Keratinocyte (primary cell): ENCODE results near the gene PAFAH2. TPM values are rescaled to one million over a fixed set of nuclear protein-coding genes. Genes with fewer than 3 reads are reported as not detected.

Source experiments
- DNase-seq: peaks from one replicate; pipeline ENCODE4 v3.0.0-alpha.2; 2011; ENCODE audit warnings: low read depth, missing footprints, low spot score
- FAIRE-seq: peaks from 2 replicates; lab custom pipeline; 2011; peaks lifted over from hg19 to GRCh38; lab: Jason Lieb, UNC
- H2AFZ ChIP-seq: 2 replicates; pipeline ENCODE4 v1.6.0; 2012; ENCODE audit warnings: low read length, control low read depth, inconsistent platforms; ENCODE audit not compliant: control insufficient read depth
- H3K27ac ChIP-seq: 2 replicates; pipeline ENCODE4 v1.5.1; 2011; ENCODE audit warnings: low read length; ENCODE audit not compliant: control insufficient read depth, insufficient read depth
- H3K27me3 ChIP-seq: 3 replicates; pipeline ENCODE4 v1.6.0; 2011; ENCODE audit warnings: low read length; ENCODE audit not compliant: control insufficient read depth, insufficient read depth; ENCODE audit errors: extremely low read depth
- H3K36me3 ChIP-seq, 2 experiments: 2 replicates in 1 of 2; 3 replicates in 1 of 2; pipeline ENCODE4 v1.5.1; 2011; ENCODE audit warnings: low read length in 2 of 2, mild to moderate bottlenecking in 1 of 2; ENCODE audit not compliant: control insufficient read depth in 2 of 2, insufficient read depth in 2 of 2; ENCODE audit errors: extremely low read depth in 1 of 2
- H3K4me1 ChIP-seq: 3 replicates; pipeline ENCODE4 v1.5.1; 2011; ENCODE audit warnings: low read length; ENCODE audit not compliant: control insufficient read depth, insufficient read depth; ENCODE audit errors: extremely low read depth
- H3K4me2 ChIP-seq: 3 replicates; pipeline ENCODE4 v1.6.0; 2011; ENCODE audit warnings: low read depth, low read length; ENCODE audit not compliant: control insufficient read depth, insufficient read depth; ENCODE audit errors: extremely low read depth
- H3K4me3 ChIP-seq, 3 experiments: fragments of 200-600 bp in 1 of 3; sonication (generic) in 1 of 3; 2 replicates in 2 of 3; 3 replicates in 1 of 3; pipeline ENCODE4 v1.5.1; 2011 to 2016; ENCODE audit warnings: low read length in 3 of 3, mild to moderate bottlenecking in 3 of 3, control low read depth in 2 of 3, inconsistent platforms in 1 of 3, low read depth in 1 of 3, mixed read lengths in 1 of 3, mixed run types in 1 of 3, moderate library complexity in 1 of 3; ENCODE audit not compliant: control insufficient read depth in 2 of 3, insufficient read depth in 2 of 3; ENCODE audit errors: extremely low read depth in 1 of 3
- H3K79me2 ChIP-seq: 2 replicates; pipeline ENCODE4 v1.6.0; 2012; ENCODE audit warnings: low read length; ENCODE audit not compliant: control insufficient read depth, insufficient read depth
- H3K9ac ChIP-seq: 3 replicates; pipeline ENCODE4 v1.6.0; 2011; ENCODE audit warnings: low read length; ENCODE audit not compliant: control insufficient read depth, insufficient read depth; ENCODE audit errors: extremely low read depth
- H3K9me1 ChIP-seq: 3 replicates; pipeline ENCODE4 v1.6.0; 2011; ENCODE audit warnings: low read length; ENCODE audit not compliant: control insufficient read depth, insufficient read depth; ENCODE audit errors: extremely low read depth
- H3K9me3 ChIP-seq: 2 replicates; pipeline ENCODE4 v1.5.1; 2012; ENCODE audit warnings: low read depth, low read length; ENCODE audit not compliant: control insufficient read depth
- H4K20me1 ChIP-seq: 3 replicates; pipeline ENCODE4 v1.6.0; 2011; ENCODE audit warnings: low read length; ENCODE audit not compliant: control insufficient read depth, insufficient read depth; ENCODE audit errors: extremely low read depth
- EZH2 ChIP-seq: IDR thresholded peaks from one replicate; pipeline ENCODE4 v1.6.1; 2012; ENCODE audit warnings: inconsistent platforms, mild to moderate bottlenecking, low read length, moderate library complexity
- dilution Hi-C: fragments of 300-500 bp; cut with MboI; formaldehyde crosslinking; loops from one replicate; pipeline ENCODE4 v1.7.0; 2020; ENCODE audit warnings: low sequenced_read_pairs; ENCODE audit not compliant: extremely low pct_ligation_motif_present
- polyA plus RNA-seq, 5 experiments: library from polyadenylated mRNA; depleted of rRNA in 3 of 5; stranded (reverse) in 3 of 5; stranded (forward) in 1 of 5; unstranded in 1 of 5; fragments of >200 nt; gene quantifications; 1 replicate in 1 of 5; 2 replicates in 3 of 5; 3 replicates in 1 of 5; pipeline versions ENCODE4 v1.2.1 to v1.2.3, GENCODE V29; 2011 to 2012; ENCODE audit warnings: missing spikeins in 2 of 5, low read depth in 1 of 5, low replicate concordance in 1 of 5
- TF ChIP-seq, protein P1 (sequence below), 3 experiments: IDR thresholded peaks in 1 of 3; conservative IDR thresholded peaks in 1 of 3; optimal IDR thresholded peaks in 1 of 3; 2 replicates in 2 of 3; 3 replicates in 1 of 3; pipeline versions ENCODE3 to v1.5.1; 2011; ENCODE audit warnings: low read length in 3 of 3, mild to moderate bottlenecking in 3 of 3, moderate library complexity in 2 of 3, control low read depth in 1 of 3, inconsistent platforms in 1 of 3; ENCODE audit not compliant: insufficient read depth in 2 of 3; ENCODE audit errors: extremely low read depth in 1 of 3

Gene PAFAH2
- polyA plus RNA-seq, 1 donor (not counting 4 experiments of a cell fraction or from before 2014, with no cell fraction given) = 15.5 TPM

DNA sequence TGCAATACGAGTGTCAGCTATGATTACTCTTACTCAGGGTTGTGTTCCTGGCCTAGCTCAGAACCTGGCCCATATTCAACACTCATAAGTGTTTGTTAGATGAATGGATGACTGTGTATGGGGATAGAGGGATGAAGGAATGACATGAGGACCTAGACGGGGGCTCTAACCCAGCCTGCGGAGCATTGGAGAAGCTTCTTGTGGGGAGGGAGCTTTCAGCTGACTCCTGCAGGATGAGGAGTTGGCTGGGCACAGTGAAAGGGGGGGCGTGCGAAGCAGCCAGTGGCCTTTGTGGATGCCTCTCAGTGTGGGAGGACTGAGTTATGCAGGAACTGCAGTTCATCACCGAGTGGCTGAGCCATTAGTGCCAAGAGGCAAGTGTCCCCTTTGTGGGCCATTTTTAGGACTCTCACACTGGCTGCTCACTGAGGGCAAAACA lies 22.5 kb upstream of the PAFAH2 start:
- peaks cover 13% of the 10 kb centered on the region for H3K4me1 ChIP-seq
- no peaks in the 10 kb centered on the region for H3K9me3 ChIP-seq
- H3K9me1 ChIP-seq = no peaks in the 10 kb centered on the region
- H3K79me2 ChIP-seq = no peaks in the 10 kb centered on the region
- H4K20me1 ChIP-seq = no peaks in the 10 kb centered on the region
- FAIRE-seq (no peak), DNase-seq (no peak)
- H3K4me3 ChIP-seq = no peak overlapping the region
- TF ChIP-seq, protein P1, sequence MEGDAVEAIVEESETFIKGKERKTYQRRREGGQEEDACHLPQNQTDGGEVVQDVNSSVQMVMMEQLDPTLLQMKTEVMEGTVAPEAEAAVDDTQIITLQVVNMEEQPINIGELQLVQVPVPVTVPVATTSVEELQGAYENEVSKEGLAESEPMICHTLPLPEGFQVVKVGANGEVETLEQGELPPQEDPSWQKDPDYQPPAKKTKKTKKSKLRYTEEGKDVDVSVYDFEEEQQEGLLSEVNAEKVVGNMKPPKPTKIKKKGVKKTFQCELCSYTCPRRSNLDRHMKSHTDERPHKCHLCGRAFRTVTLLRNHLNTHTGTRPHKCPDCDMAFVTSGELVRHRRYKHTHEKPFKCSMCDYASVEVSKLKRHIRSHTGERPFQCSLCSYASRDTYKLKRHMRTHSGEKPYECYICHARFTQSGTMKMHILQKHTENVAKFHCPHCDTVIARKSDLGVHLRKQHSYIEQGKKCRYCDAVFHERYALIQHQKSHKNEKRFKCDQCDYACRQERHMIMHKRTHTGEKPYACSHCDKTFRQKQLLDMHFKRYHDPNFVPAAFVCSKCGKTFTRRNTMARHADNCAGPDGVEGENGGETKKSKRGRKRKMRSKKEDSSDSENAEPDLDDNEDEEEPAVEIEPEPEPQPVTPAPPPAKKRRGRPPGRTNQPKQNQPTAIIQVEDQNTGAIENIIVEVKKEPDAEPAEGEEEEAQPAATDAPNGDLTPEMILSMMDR (optimal IDR thresholded peaks at IDR 0.05 in 1 of 3, IDR thresholded peaks at IDR 0.05 in 1 of 3, conservative IDR thresholded peaks at IDR 0.05 in 1 of 3; ENCODE audit: extremely low read depth in 1 of 3, insufficient read depth in 2 of 3, low read length in 3 of 3) = no peak
- no peak for TF ChIP-seq EZH2
- no peak overlapping the region for H3K4me2 ChIP-seq
- H3K27me3 ChIP-seq = no peaks in the 10 kb centered on the region
- dilution Hi-C loops = no loop called here
- no peak overlapping the region for H3K27ac ChIP-seq
- H3K9ac ChIP-seq = no peak overlapping the region
- H2AFZ ChIP-seq = no peak overlapping the region
- no peaks in the 10 kb centered on the region for H3K36me3 ChIP-seq

DNA sequence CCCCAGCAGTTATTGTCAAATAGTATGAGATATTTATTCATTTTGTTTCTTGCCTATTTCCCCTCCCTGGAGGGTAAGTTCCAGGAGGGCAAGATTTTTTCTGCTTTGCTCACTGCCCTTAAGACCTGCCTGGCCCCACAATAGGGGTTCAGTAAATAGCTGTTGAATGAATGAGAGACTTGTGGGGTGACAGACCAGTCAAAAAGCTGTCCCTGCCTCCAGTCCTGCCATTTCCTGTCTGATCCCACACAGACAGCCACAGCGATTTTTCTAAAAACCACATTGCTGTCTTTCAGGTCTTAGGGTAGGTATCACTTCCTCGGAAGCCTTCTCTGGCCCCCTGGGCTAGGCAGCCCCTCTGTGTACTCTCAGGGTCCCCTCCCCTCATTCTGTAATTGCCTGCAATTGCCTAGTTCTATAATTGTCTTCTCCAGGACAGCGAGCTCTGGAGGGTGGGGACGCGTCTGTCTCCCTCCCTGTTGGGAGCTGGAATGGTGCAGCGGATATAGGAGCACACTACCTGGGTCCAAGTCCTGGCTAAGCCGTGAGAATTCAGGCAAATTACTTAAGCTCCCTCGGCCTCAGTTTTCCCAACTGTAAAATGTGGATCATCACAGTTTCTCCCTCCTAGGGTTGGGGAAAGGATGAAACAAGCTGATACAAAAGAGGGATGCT lies 21.9 kb upstream of the PAFAH2 start:
- H3K9me3 ChIP-seq = no peaks in the 10 kb centered on the region
- TF ChIP-seq EZH2 = no peak
- TF ChIP-seq, protein P1 (optimal IDR thresholded peaks at IDR 0.05 in 1 of 3, IDR thresholded peaks at IDR 0.05 in 1 of 3, conservative IDR thresholded peaks at IDR 0.05 in 1 of 3; ENCODE audit: extremely low read depth in 1 of 3, insufficient read depth in 2 of 3, low read length in 3 of 3) = no peak
- dilution Hi-C loops = no loop called here
- DNase-seq = no peak
- H3K9ac ChIP-seq = no peak overlapping the region
- no peaks in the 10 kb centered on the region for H4K20me1 ChIP-seq
- peaks cover 13% of the 10 kb centered on the region for H3K4me1 ChIP-seq
- no peaks in the 10 kb centered on the region for H3K79me2 ChIP-seq
- H3K27ac ChIP-seq = no peak overlapping the region
- no peak overlapping the region for H2AFZ ChIP-seq
- H3K4me3 ChIP-seq = no peak overlapping the region
- no peaks in the 10 kb centered on the region for H3K27me3 ChIP-seq
- H3K36me3 ChIP-seq = no peaks in the 10 kb centered on the region
- FAIRE-seq = peak; percentile 52
- no peak overlapping the region for H3K4me2 ChIP-seq
- no peaks in the 10 kb centered on the region for H3K9me1 ChIP-seq
